ENCODE results near the gene HAUS5.

HAUS5 gene

GRCh38 chr19:35612559-35613321, at the start of gene HAUS5:
TSS of gene HAUS5 (plus strand) at chr19:35612735. CDS start at chr19:35612795, 60 bp downstream.
- H3K36me3 ChIP-seq (ENCODE audit: low read depth): peaks cover 21% of the 10 kb centered on the region
- DNase-seq (ENCODE audit: low spot score) (peak; percentile 85), ATAC-seq (ENCODE audit: low read depth) (peak; percentile 95)
- no peaks in the 10 kb centered on the region for H3K27me3 ChIP-seq (ENCODE audit: insufficient read depth, poor library complexity, severe bottlenecking)
- peaks cover 4% of the 10 kb centered on the region for H3K4me1 ChIP-seq (ENCODE audit: insufficient read depth, poor library complexity, severe bottlenecking)
- peak within 1 kb of the TSS; percentile 96 for H3K4me3 ChIP-seq (ENCODE audit: severe bottlenecking)
- TF ChIP-seq, protein P1, sequence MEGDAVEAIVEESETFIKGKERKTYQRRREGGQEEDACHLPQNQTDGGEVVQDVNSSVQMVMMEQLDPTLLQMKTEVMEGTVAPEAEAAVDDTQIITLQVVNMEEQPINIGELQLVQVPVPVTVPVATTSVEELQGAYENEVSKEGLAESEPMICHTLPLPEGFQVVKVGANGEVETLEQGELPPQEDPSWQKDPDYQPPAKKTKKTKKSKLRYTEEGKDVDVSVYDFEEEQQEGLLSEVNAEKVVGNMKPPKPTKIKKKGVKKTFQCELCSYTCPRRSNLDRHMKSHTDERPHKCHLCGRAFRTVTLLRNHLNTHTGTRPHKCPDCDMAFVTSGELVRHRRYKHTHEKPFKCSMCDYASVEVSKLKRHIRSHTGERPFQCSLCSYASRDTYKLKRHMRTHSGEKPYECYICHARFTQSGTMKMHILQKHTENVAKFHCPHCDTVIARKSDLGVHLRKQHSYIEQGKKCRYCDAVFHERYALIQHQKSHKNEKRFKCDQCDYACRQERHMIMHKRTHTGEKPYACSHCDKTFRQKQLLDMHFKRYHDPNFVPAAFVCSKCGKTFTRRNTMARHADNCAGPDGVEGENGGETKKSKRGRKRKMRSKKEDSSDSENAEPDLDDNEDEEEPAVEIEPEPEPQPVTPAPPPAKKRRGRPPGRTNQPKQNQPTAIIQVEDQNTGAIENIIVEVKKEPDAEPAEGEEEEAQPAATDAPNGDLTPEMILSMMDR (IDR thresholded peaks at IDR 0.05; ENCODE audit: poor library complexity, severe bottlenecking): no peak
- peak within 1 kb of the TSS; percentile 23 for H3K27ac ChIP-seq (ENCODE audit: poor library complexity, severe bottlenecking)
- H3K9me3 ChIP-seq (ENCODE audit: severe bottlenecking): no peaks in the 10 kb centered on the region

DNA sequence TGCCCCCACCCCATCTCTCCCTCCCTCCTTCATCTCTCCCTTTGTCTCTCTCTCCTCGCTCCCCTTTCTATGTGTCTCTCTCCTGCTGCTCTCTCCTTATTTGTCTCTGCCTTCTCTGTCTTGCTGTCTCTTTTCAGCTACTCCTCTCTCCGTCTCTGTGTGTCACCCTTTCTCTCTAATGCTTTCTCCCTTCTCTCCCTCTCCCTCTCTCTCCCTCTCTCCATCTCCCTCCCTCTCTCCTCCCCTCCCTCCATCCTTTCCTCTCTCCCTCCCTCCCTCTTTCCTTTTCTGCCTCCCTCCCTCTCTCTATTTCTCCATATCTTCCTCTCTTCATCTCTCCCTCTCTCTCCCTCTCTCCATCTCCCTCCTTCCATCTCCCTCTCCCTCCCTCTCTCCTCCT, 49.8 kb upstream of the HAUS5 start:
- no peak for ATAC-seq (ENCODE audit: low read depth)

DNA sequence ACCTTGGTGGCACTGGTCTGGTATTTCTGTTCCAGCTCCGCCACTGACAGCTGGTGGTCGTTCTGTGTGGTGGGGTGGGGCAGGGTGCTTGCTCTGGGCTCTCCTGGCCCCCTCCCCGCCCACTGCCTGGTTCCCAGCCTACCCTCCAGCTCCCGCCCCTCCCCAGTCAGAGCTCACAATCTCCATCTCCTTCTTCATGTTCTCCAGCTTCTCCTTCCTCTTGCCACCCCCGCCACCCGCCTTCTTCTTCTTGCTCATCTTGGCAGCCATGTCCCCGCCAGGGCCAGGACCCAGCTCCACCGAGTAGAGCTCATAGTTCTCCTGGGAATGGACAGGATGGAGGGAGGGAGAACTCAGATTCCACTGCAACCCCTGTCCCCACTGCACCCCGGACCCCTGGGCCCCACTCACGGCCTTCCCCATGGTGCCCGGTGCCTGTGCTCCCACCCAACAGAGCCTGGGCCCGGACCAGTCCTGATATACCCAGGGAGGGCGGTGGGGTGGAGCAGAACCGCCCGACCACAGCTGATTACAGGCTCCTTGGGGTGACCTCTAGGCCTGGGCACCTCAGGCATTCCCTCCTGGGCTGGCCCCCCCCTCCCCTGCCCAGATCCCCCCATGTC, 49.2 kb upstream of the HAUS5 start, which contains the start of gene ATP4A:
TSS of gene ATP4A (minus strand) at position 452 of the 623 bp plus-strand sequence. CDS start at position 423, 29 bp downstream.
- DNase-seq (ENCODE audit: low spot score) (no peak), ATAC-seq (ENCODE audit: low read depth) (no peak)
- Histone ChIP-seq H3K36me3 (ENCODE audit: low read depth) (no peaks in the 10 kb centered on the region), H3K27me3 (ENCODE audit: insufficient read depth, poor library complexity, severe bottlenecking) (peaks cover 8% of the 10 kb centered on the region), H3K9me3 (ENCODE audit: severe bottlenecking) (no peaks in the 10 kb centered on the region), H3K27ac (ENCODE audit: poor library complexity, severe bottlenecking) (no peak within 1 kb of the TSS), H3K4me3 (ENCODE audit: severe bottlenecking) (no peak within 1 kb of the TSS), H3K4me1 (ENCODE audit: insufficient read depth, poor library complexity, severe bottlenecking) (no peaks in the 10 kb centered on the region)
- TF ChIP-seq, protein P1 (IDR thresholded peaks at IDR 0.05; ENCODE audit: poor library complexity, severe bottlenecking): no peak

More for the DNA sequence above, 49.8 kb upstream of the HAUS5 start:
- TF ChIP-seq, protein P1 (IDR thresholded peaks at IDR 0.05; ENCODE audit: poor library complexity, severe bottlenecking): no peak
- no peaks in the 10 kb centered on the region for H3K9me3 ChIP-seq (ENCODE audit: severe bottlenecking)
- H3K27me3 ChIP-seq (ENCODE audit: insufficient read depth, poor library complexity, severe bottlenecking): peaks cover 8% of the 10 kb centered on the region
- no peak overlapping the region for H3K27ac ChIP-seq (ENCODE audit: poor library complexity, severe bottlenecking)
- no peaks in the 10 kb centered on the region for H3K36me3 ChIP-seq (ENCODE audit: low read depth)
- H3K4me1 ChIP-seq (ENCODE audit: insufficient read depth, poor library complexity, severe bottlenecking): no peaks in the 10 kb centered on the region
- DNase-seq (ENCODE audit: low spot score): no peak
- no peak overlapping the region for H3K4me3 ChIP-seq (ENCODE audit: severe bottlenecking)

- ATAC-seq (ENCODE audit: low read depth): no peak
- Histone ChIP-seq H3K36me3 (ENCODE audit: low read depth) (no peaks in the 10 kb centered on the region), H3K4me1 (ENCODE audit: insufficient read depth, poor library complexity, severe bottlenecking) (no peaks in the 10 kb centered on the region), H3K9me3 (ENCODE audit: severe bottlenecking) (no peaks in the 10 kb centered on the region), H3K4me3 (ENCODE audit: severe bottlenecking) (no peak overlapping the region), H3K27ac (ENCODE audit: poor library complexity, severe bottlenecking) (no peak overlapping the region), H3K27me3 (ENCODE audit: insufficient read depth, poor library complexity, severe bottlenecking) (no peaks in the 10 kb centered on the region)
- TF ChIP-seq, protein P1 (IDR thresholded peaks at IDR 0.05; ENCODE audit: poor library complexity, severe bottlenecking): no peak
- DNase-seq (ENCODE audit: low spot score): no peak
These were observed 47.3 kb upstream of the HAUS5 start for GRCh38 chr19:35565016-35565856.
